Upper lobe of right lung (tissue), 1 donor: ENCODE results near the gene TP53AIP1. TPM values are rescaled to one million over a fixed set of nuclear protein-coding genes. Genes with fewer than 3 reads are reported as not detected.

Source experiments
- ATAC-seq: fragments of 200-7000 bp; cut with Tn5 transposase; one replicate; pipeline ENCODE4 v1.9.1; 2020; ENCODE audit warnings: mild to moderate bottlenecking, moderate library complexity
- DNase-seq: peaks from one replicate; pipeline ENCODE4 v3.0.0-alpha.2; 2020
- H3K27ac ChIP-seq: fragments of 200-600 bp; one replicate; pipeline ENCODE4 v1.8.0; 2022
- H3K27me3 ChIP-seq: fragments of 200-600 bp; one replicate; pipeline ENCODE4 v1.8.0; 2022; ENCODE audit warnings: mild to moderate bottlenecking
- H3K36me3 ChIP-seq: fragments of 200-600 bp; one replicate; pipeline ENCODE4 v1.8.0; 2022
- H3K4me1 ChIP-seq: fragments of 200-600 bp; one replicate; pipeline ENCODE4 v1.8.0; 2022
- H3K4me3 ChIP-seq: fragments of 200-600 bp; one replicate; pipeline ENCODE4 v1.8.0; 2022; ENCODE audit warnings: mild to moderate bottlenecking
- H3K9me3 ChIP-seq: fragments of 200-600 bp; one replicate; pipeline ENCODE4 v1.8.0; 2022
- intact Hi-C: fragments of 100-400 bp; cut with DNase I; formaldehyde crosslinking; loops from one replicate; pipeline ENCODE4 v1.11.0; 2022
- total RNA-seq: library from RNA; stranded (reverse); fragmentation: NEBNext Ultra II Directional; extraction: Animal tissue kit (Norgen Biotek cat#: 25700); gene quantifications from one replicate; pipeline ENCODE4 v1.2.1, GENCODE V29; 2021
- TF ChIP-seq, protein P1 (sequence below): fragments of 200-600 bp; IDR thresholded peaks from one replicate; pipeline ENCODE4 v1.8.0; 2022; ENCODE audit warnings: antibody characterized with exemption
- donor health status: DM: no; HTN: yes; CAD: no; lungs with severe emphysema.

Gene TP53AIP1
- total RNA-seq, 1 donor from 2014 or later, result not detected

DNA sequence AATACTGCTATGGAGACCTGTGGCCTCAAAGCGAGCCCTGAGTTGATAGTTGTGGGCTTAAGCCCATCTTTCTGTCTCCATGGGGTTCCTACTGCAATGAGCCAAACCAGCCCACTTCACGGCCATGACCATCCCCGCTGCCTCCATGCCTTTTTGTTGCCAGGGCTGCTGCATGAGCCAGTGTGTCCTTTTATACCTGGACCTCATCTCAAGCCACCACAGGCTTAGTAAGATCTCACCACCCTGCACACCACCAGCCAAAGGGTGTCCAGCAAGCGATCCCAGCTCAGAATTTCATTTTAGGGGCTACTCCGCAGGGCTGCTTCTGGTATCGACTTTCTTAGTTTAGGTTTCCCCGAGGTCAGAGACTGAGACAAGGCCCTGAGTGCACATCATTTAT, 8.3 kb downstream of the TP53AIP1 start:
- H3K27ac ChIP-seq, result no peak overlapping the region
- no peaks in the 10 kb centered on the region for H3K27me3 ChIP-seq
- intact Hi-C loops, result no loop called here
- no peak for DNase-seq
- no peaks in the 10 kb centered on the region for H3K9me3 ChIP-seq
- no peaks in the 10 kb centered on the region for H3K4me1 ChIP-seq
- TF ChIP-seq, protein P1, sequence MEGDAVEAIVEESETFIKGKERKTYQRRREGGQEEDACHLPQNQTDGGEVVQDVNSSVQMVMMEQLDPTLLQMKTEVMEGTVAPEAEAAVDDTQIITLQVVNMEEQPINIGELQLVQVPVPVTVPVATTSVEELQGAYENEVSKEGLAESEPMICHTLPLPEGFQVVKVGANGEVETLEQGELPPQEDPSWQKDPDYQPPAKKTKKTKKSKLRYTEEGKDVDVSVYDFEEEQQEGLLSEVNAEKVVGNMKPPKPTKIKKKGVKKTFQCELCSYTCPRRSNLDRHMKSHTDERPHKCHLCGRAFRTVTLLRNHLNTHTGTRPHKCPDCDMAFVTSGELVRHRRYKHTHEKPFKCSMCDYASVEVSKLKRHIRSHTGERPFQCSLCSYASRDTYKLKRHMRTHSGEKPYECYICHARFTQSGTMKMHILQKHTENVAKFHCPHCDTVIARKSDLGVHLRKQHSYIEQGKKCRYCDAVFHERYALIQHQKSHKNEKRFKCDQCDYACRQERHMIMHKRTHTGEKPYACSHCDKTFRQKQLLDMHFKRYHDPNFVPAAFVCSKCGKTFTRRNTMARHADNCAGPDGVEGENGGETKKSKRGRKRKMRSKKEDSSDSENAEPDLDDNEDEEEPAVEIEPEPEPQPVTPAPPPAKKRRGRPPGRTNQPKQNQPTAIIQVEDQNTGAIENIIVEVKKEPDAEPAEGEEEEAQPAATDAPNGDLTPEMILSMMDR, result no peak
- no peak overlapping the region for H3K4me3 ChIP-seq
- no peaks in the 10 kb centered on the region for H3K36me3 ChIP-seq
- no peak for ATAC-seq

DNA sequence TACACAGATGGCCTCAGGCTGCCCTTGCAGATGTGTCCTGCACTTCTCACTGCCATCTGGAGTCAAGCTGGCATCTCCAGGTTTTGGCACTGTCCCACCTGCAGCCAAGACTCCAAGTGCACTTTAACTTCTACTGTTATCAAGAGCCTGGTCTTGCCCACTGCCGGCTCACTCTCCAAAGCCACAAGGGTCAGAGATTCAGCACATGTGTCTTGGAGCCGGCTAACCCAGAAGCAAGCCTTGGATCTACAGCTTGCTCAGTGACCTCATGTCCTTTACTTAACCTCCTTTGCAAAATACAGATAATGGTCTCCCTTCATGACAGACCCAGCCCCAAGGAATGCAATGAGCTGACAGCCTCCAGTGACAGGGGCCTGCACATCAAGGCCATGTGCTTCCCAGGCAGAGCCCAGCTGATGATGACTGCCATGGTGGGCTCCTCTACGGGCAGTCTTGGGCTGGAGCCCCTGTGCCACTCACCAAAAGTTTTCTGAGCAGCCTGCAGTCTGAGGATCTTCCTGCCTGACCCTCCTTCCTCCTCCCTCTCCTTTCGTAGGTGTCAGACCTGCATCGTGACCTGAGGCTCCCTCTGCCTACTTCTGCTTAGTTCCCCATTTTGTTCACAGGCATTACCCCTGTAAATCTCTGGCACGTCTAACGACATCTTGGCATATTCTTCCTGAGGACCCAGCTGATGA, 9.0 kb downstream of the TP53AIP1 start:
- DNase-seq (no peak), ATAC-seq (no peak)
- Histone ChIP-seq H3K9me3 (no peaks in the 10 kb centered on the region), H3K4me3 (no peak overlapping the region), H3K27ac (no peak overlapping the region), H3K27me3 (no peaks in the 10 kb centered on the region), H3K4me1 (no peaks in the 10 kb centered on the region), H3K36me3 (no peaks in the 10 kb centered on the region)
- intact Hi-C loops, result no loop called here
- TF ChIP-seq, protein P1, result no peak

DNA sequence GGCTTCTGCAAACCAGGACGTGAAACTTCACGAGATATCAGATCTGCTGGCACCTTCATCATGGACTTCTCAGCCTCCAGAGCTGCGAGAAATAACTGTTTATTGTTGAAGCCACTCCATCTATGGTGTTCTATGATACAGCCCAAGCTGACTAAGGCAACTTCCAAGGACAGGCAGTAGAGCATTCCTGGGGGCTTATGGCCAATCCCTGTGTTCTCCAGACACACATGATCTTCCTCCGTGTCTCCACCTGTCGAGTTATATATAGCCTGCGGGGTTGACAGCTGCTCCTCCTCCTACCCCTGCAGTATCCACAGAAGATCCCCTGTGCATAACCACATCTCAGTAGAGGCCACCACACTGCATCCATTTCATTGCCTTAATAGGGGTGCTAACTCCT, 11.0 kb downstream of the TP53AIP1 start:
- DNase-seq (no peak), ATAC-seq (no peak)
- Histone ChIP-seq H3K9me3 (no peaks in the 10 kb centered on the region), H3K36me3 (no peaks in the 10 kb centered on the region), H3K4me3 (no peak overlapping the region), H3K27me3 (no peaks in the 10 kb centered on the region), H3K4me1 (no peaks in the 10 kb centered on the region), H3K27ac (no peak overlapping the region)
- intact Hi-C loops, result no loop called here
- TF ChIP-seq, protein P1, result no peak

DNA sequence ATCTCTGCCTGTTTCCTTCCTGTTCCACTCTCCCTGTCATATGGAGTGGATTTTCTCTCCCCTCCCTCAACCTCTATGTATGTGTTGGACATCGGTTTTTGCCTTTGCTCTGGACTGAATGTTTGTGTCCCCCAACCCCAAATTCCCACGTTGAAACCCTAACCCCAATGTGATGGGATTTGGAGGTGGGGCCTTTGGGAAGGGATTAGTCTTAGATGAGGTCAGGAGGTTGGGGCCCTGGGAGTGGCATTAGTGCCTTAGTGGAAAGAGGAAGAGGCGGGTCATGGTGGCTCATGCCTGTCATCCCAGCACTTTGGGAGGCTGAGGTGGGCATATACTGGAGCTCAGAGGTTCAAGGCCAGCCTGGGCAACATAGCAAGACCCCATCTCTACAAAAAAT, 11.6 kb downstream of the TP53AIP1 start:
- Histone ChIP-seq H3K9me3 (no peaks in the 10 kb centered on the region), H3K4me3 (no peak overlapping the region), H3K27me3 (peaks cover 1% of the 10 kb centered on the region), H3K4me1 (no peaks in the 10 kb centered on the region), H3K36me3 (no peaks in the 10 kb centered on the region), H3K27ac (no peak overlapping the region)
- DNase-seq, result no peak
- TF ChIP-seq, protein P1, result no peak
- no peak for ATAC-seq
- intact Hi-C loops, result no loop called here

DNA sequence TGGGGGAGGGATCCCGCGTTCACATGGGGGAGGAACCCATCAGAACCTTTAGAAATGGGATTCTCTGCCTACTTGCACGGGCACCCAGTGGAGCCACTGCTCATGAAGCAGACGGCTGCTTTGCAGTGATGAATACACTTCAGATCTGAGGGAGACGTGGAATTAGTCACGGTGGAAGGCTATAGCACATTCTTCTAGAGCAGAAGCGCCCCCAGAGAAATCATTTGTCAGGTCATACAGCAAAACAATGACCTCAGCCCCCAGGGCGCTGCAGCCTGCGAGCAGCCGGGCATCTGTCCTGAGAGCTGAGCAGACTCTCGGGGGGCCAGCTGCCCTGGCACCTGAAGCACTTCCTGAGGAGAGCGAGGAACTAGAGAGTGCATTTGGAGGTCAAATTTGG, 12.7 kb downstream of the TP53AIP1 start:
- Histone ChIP-seq H3K36me3 (no peaks in the 10 kb centered on the region), H3K27me3 (peaks cover 3% of the 10 kb centered on the region), H3K27ac (no peak overlapping the region), H3K4me1 (no peaks in the 10 kb centered on the region), H3K4me3 (no peak overlapping the region), H3K9me3 (no peaks in the 10 kb centered on the region)
- intact Hi-C loops, result no loop called here
- no peak for ATAC-seq
- DNase-seq, result no peak
- TF ChIP-seq, protein P1, result no peak

DNA sequence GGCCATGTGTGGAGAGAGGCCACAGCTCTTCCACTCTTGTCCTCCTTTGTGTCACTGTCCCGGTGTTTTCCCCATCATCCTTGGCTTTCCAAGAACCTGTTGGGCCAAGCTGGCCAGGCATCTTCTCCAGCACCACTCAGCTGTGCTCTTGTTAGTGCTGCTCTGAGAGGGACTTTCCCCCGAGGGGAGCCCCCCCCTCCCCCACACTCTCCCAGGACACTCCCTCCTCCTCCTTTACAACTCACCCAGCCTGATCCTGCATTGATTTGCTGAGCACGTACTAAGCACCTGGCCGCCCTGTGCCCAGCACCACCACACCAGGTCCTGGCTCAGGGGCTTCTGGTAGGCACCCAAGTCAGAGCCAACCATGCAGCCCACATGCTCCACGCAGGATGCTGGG, 13.2 kb downstream of the TP53AIP1 start:
- no peaks in the 10 kb centered on the region for H3K9me3 ChIP-seq
- ATAC-seq, result no peak
- H3K27me3 ChIP-seq, result peaks cover 3% of the 10 kb centered on the region
- DNase-seq, result no peak
- intact Hi-C loops, result no loop called here
- no peak overlapping the region for H3K4me3 ChIP-seq
- TF ChIP-seq, protein P1, result no peak
- no peaks in the 10 kb centered on the region for H3K36me3 ChIP-seq
- no peaks in the 10 kb centered on the region for H3K4me1 ChIP-seq
- no peak overlapping the region for H3K27ac ChIP-seq
